GM12865 (cell line): Measurements from ENCODE around the gene ZNF207.
A peak's percentile ranks its signal among the peaks of the same experiment; 100 is the strongest.

Experiments used
- DNase-seq: peaks from one replicate; pipeline ENCODE4 v3.0.0; 2010; ENCODE audit warnings: low read depth
- H3K4me3 ChIP-seq: 2 replicates; pipeline ENCODE4 v1.5.1; 2011; ENCODE audit warnings: mild to moderate bottlenecking, low read depth, low read length, control low read depth
- TF ChIP-seq, protein P1 (sequence below): IDR thresholded peaks from 2 replicates; pipeline ENCODE4 v1.5.1; 2011; ENCODE audit warnings: low read length, control low read depth, low read depth, inconsistent platforms; ENCODE audit not compliant: insufficient read depth; ENCODE audit errors: missing control alignments

The ZNF207 gene

GRCh38 chr17:32320847-32321246, 29.1 kb upstream of the ZNF207 start:
- TF ChIP-seq, protein P1, sequence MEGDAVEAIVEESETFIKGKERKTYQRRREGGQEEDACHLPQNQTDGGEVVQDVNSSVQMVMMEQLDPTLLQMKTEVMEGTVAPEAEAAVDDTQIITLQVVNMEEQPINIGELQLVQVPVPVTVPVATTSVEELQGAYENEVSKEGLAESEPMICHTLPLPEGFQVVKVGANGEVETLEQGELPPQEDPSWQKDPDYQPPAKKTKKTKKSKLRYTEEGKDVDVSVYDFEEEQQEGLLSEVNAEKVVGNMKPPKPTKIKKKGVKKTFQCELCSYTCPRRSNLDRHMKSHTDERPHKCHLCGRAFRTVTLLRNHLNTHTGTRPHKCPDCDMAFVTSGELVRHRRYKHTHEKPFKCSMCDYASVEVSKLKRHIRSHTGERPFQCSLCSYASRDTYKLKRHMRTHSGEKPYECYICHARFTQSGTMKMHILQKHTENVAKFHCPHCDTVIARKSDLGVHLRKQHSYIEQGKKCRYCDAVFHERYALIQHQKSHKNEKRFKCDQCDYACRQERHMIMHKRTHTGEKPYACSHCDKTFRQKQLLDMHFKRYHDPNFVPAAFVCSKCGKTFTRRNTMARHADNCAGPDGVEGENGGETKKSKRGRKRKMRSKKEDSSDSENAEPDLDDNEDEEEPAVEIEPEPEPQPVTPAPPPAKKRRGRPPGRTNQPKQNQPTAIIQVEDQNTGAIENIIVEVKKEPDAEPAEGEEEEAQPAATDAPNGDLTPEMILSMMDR = no peak
- H3K4me3 ChIP-seq = no peak overlapping the region
- DNase-seq = no peak

DNA sequence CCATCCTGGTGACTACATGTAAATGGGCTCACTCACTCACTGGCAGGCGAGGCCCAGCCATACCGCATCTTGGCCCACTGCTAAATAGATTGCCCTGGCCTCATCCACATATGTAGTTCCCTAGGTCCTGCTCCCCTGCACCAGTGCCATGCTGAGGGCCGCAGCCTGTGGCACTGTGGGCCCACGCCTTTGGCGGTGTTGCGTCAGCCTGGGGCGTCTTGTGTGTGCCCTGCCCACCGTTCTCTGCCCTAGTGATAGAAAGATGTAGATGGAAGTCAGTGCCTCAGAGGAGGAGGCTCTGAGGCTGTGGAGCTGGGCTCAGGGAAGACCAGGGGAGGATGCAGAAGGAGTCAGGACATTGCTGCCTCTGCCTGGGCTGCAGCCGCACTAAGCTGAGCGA, 26.9 kb upstream of the ZNF207 start:
- TF ChIP-seq, protein P1 = no peak
- H3K4me3 ChIP-seq = no peak overlapping the region
- no peak for DNase-seq

DNA sequence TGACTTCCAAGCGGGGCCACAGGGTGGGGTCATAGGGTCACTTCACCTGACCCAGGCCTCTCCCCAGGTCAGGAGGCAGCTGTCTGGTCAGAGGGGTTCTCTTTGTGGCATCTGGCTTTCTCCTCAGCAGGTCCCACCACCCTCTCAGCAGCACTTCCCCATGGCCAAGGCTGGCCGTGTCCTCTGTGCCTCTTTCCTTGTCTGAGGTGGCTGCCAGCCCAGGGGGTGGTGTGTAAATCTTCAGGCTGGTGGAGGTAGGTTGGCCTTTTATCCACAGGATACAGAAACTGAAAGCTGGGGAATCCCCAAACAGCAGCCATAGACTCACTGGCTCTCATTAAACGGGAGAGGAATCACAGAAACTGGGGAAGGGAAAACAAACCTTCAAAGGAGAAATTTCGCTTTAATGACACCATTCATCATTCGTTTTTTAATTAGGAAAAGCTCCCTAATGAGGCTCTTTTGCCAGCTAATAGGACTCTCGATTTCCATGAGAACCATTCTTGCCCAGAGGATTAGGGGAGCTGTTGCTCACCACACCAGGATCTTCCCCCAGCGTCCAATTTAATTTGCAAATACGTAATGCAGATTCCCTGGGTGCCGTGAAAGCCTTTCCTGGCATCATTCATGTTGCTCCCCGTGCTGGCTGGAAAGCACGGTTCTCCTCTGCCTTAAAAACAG, 26.0 kb upstream of the ZNF207 start:
- TF ChIP-seq, protein P1 = no peak
- H3K4me3 ChIP-seq = no peak overlapping the region
- peak; percentile 28 for DNase-seq

GRCh38 chr17:32327911-32328310, 22.0 kb upstream of the ZNF207 start:
- TF ChIP-seq, protein P1 = no peak
- no peak for DNase-seq

DNA sequence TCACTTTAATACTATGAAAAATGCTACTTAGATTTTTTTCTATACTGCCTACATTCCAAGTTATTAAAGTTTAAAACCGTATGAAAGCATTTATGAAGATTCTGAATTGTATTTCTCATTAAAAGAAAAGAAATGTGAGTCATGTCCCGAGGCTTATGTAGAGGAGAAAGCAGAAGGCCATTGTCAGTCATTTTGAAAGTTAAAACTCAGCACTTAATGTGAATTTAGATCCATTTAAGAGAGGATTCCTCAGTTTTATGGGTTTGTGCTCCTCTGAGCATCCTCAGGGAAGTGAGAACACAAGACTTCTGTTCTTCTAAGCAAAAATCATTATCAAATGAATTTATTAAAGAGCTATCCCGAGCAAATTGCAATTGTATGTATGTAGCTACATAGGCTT, 19.8 kb upstream of the ZNF207 start:
- TF ChIP-seq, protein P1 = no peak
- no peak for DNase-seq
- no peak overlapping the region for H3K4me3 ChIP-seq

More at GRCh38 chr17:32327911-32328310, 22.0 kb upstream of the ZNF207 start:
- no peak overlapping the region for H3K4me3 ChIP-seq

- H3K4me3 ChIP-seq = no peak overlapping the region
- TF ChIP-seq, protein P1 = no peak
- DNase-seq = no peak
Observed at GRCh38 chr17:32331243-32332040, 18.5 kb upstream of the ZNF207 start.
